ENCODE measurements around the gene MXD1.

Gene MXD1

DNA sequence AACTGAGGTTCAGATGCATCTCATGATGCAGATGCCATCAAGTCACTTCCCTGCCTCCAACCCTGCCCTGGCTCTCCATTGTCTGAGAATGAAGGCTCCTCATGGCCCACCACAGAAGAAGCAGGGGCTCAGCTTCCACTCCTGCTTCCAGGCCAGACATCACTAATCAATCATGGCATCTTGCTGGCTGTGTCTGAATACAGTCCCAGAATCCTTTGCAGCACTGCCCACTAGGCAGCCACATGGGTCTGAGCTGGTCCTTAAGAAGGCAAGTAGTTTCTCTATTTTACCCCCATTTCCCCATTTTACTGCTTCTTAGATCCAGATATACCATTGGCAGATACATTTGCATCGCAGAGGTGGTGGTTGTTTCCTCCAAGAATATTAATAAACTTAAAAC lies 39.2 kb downstream of the MXD1 start:
- DNase-seq: no peak

DNA sequence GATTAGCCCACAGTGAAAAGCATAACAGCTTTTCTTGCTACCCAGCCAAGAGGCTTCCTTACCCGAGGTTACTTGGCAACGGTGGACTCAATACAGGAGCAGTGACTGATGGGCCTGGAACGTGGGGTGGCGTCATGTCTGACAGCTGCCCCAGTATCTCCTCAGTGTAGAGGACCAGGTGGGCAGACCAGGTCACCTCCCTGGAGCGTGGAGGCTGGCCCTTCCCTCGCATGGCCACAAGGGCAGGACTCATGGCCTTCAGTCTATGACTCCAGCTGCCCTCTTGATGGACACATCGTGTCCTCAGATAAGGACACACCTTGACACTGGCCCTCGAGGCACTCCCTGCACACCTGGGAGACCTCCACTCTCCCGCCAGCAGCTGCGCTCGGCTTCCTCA lies 40.1 kb downstream of the MXD1 start:
- DNase-seq: no peak

DNA sequence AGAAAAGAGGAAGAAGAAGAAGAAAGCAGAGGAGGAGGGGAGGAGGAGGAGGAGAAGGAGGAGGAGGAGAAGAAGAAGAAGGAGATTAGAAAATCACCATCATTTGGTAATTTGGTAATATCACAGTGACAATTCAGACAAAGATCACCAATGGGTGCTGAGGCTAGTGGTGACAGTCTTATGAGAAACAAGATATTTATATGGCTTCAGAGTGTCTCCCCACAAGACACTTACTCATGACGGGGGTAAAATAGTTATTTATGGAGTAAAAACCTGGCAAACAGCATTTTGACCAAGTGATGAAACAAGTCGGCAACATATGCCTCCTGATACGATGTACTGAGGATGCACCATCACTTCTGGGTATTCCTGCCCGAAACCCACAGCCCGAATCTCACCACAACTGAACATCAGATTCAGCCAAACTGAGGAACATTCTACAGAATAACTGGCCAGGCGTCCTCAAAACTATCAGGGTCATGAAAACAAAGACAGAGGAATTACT lies 41.6 kb downstream of the MXD1 start:
- no peak for DNase-seq

DNA sequence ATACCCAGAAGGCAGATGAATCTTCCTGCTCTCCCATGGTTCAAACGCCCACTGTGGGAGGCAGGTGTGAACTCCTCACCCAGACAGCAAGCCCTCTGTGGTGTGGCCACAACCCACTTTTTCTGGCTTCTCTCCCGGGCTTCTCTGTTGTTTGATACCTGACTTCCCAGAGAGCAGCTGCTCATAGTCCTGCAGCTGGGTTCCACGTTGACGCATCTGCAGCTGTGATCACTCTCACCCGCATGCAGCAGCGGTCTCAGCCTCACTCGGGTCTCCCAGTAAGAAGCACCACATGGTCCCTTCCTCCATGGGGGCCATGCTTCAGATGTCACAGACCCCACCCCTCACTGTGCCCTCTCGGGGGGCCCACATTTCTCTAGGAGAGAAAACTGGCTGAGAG lies 43.1 kb downstream of the MXD1 start:
- no peak for DNase-seq

DNA sequence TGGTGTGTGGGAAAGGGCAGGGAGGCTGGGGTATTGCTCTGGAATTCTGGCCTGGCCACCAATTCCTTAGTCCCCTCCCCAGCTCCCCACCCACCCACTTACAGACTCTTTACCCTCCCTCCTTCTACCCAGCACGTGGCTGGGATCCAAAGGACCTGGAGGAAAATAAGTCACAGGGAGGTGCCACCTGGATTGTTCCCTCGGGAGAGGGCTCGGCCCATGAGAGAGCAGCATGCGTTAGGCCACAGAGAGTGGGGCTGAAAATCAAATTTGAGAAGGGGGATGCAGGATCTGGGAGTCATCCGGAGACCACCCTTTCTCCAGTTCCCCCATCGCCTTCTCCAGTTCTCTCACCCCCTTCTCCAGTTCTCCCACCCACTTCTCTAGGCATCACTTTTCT lies 43.6 kb downstream of the MXD1 start:
- DNase-seq: no peak

DNA sequence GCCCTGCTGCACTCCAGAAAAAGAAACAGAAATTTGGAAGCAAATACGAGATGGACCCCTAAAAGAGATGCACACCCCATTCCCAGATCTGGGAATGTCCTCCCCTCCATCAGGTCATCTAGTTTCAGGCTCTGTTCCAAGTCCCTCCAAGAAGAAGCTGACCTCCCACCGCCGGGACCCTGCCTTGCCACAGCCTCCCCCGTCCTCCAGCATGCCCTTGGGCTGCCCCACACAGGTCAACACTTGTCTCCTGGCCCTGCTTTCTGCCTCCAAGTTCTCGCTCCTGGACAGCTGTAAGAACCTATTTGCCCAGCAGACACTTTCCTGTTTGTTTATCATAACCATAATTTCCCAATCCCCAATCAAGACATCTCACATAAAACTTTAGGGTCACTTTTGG lies 44.5 kb downstream of the MXD1 start:
- DNase-seq: no peak

DNA sequence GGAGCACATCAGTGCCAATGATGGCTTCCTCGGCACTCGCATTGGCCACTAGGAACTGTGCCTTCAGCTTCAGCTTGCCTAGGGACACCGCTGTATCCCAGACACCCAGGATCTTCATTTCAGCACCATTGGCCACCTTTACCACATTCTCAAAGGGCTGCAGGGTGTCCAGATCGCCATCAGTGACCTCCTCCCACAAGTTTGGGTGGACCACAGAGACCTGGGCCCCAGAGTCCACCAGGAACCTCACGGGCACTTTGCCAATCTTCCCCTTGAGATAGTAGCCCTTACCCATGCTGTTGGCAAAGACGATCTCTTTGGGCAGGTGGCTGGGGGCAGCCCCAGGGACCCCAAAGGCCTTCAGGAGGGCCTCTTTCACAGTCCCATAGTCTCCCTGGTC lies 45.9 kb downstream of the MXD1 start:
- no peak for DNase-seq

DNA sequence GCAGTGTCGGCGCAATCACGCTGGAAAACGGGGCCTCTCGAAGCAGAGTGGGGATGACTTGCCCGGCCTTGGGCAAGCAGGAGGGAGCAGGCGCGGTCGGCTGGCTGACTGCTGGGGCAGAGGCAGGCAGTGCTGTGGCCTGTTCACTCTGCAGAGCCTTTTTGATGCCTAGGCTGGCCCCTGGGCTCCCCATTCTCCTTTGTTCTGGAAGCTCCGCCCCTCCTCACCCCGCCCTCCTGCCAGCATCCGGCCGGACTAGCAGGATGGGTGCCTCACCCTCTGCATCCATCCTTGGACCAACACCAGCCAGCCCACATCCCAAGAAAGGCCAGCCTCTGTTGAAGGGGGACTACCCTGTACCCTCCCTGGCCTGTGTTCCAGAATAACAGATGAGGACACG lies 46.6 kb downstream of the MXD1 start, which contains the start of gene ASPRV1:
Gene ASPRV1 (minus strand): TSS at position 136 of the 400 bp plus-strand sequence. CDS start 195 bp downstream, outside the sequence.
- no peak for DNase-seq

DNA sequence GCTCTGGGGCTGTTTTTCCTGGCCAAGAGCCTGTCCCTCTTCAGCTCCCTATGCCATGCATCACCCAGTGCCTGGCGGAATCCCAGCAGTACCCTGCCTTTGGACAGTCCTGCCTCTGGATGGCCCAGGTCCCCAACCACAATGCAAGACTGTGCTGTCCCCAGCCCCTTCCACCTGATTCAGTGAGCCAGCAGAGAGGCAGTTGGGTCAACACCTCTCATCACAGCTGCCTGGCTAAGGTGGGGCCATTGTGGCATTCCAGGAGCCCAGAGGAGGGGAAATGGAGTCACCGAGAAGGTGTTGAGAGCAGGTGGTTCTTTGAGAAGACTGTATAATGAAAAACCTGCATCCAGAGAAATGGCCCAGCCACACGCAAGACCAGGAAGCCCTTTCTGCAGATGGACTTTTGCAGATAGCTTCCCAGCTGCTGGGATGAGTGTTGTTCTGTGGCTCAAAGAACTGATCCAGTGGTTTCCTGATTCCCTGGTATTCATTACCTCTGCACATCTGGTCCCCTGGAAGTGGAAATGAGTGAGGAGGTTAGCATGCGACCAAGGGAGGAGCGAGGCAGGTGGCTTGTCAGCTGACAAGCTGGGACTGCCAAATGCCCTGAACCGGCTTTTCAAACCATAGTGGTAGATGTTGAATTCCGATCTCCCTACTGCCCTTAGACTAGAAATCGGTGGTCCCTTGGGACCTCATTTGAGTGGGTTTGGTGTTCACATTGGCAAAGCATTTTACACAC lies 48.2 kb downstream of the MXD1 start:
- DNase-seq: no peak

DNA sequence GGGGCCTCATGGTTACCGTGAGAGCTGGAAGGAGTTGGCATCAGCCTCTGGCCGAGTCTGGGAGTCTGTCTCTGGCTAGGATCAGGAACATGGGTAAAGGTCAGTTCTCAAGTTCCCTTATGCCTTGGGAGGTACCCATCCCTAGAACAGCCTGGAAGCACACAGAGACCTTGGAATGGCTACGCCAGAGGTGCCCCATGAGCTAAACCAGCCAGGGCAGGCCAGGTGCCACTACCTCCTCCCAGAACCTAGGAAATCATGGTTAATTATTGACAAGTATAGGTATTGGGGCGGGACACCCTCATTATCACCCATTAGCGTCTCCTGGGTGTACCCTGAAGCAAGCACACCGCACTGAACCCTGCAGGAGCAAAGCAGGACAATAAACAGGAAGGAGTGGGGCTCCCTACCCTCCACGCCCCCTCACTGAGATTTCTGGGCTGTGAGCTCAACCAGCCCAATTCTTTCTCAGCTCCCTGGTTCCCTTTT lies 49.5 kb downstream of the MXD1 start:
- no peak for DNase-seq

DNA sequence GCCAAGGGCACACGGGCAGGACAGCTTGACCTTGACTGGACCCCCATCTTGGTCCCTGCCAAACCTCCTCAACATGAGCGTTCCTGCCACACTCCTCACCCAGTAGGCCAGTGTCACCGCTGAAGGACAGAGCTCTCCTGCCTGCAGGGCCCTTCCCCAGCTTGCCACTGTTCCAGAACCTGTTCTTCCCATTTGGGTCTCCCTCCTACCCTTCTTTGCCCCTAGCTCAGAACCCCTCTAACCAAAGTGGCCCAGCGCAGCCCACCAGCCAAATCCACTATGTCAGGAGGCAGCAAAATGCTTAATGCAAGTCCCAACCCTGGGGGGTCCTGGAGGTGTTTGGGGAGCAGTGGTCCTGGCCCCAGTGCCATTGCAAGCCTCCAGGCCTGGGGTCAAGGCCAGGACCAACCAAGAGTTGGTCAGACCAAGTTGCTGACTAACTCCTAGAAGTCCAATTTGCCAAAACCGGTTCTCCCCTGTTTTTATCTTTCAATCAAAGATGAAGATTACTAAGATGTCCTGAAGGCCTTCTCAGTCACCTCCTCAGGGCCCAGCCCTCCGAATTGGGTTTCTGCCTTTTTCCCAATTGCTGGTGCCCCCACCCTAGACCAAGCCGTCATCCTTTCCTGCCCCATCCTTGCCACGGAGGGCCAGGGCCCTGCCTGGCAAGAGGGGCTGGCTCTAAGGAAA lies 51.0 kb downstream of the MXD1 start:
- DNase-seq: no peak

DNA sequence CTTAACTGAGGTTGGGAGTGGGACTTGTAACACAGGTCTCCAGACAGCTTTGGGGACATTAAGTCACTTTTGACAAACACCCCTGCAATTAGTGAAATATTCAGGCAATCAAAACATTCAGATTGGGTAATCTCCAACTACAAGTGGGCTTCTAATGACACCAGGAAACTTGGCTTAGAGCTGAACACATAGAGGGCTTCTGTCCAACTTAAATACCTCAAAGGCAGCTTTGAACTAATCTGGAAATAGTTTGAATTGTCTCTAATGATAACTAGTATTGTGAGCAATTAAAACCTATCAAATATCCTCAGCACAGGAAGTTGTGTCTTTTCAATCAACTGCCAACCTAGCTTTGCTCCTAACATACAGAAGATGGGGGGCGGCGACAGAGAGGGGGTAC lies 51.6 kb downstream of the MXD1 start:
- no peak for DNase-seq

DNA sequence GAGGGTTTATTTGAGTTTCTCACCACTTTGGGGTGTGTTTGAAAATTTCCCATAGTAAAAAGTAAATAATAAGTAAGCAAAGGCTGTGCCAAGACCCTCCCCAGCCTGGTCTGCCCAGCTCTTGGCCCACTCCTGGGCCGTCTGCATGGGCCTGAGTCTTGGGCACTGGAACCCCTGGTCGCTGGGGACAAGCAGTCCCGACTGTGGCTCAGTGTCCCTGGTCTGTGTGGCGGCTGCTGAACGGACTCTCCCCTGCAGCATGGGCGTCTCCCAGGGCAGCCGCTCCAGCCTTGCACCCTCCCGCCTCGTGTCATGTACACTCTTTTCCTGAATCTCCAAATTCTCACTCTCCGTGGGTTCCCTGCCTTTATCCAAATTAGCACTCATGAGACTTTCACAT lies 53.7 kb downstream of the MXD1 start:
- no peak for DNase-seq

DNA sequence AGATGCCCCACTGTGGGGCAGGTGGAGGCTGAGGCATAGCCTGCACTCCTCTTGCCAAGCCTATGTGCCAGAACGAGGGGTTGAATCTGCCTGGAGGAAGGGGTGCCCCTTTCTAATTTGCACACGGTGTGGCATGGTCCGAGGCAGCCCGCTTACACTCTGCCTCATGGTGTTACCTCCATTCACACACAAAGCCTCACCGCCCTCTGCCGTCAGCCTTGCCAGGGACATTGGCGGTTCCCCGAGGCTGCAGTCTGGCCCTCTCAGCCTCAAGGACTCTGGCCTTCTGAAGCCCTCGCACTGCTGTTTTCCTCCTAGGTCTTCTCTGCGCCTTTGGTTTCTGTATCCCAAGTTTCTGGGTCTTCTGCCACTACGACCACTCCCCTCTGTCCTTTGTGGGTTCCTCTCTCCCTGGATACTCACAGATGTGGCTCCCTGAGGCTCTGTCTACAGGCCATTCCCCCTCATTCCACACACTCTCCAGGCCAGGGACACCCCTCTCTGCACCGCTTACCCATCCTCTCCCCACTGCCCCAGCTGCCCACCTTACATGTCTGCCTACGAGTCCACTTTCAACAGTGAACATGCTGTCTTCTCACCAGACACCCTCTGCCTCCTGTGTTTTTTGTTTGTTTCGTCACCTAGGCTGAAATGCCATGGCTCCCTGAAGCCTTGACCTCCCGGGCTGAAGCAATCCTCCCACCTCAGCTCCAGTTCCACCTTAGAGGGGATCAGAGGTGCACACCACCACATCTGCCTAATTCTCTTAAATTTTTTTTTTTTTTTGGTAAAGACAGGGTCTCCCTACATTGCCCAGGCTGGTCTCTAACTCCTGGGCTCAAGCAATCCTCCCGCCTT lies 54.4 kb downstream of the MXD1 start:
- no peak for DNase-seq

DNA sequence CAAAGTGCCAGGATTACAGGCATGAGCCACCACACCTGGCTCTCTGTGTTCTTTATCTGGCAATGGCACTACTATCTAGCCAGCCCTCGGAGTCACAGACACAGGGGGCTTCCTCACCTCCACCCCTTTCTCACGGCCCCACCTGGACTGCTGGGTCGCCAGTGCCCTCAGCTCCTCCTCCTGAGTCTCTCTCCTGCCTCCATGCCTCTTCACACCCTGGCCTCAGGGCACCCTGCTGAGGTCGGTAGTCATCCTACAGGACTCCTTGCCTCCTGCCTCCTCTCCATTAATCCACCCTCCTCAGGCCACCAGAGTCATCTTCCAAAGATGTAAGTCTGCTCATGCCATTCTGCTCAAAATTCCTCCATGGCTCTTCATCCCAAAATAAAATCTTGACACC lies 55.1 kb downstream of the MXD1 start:
- no peak for DNase-seq

DNA sequence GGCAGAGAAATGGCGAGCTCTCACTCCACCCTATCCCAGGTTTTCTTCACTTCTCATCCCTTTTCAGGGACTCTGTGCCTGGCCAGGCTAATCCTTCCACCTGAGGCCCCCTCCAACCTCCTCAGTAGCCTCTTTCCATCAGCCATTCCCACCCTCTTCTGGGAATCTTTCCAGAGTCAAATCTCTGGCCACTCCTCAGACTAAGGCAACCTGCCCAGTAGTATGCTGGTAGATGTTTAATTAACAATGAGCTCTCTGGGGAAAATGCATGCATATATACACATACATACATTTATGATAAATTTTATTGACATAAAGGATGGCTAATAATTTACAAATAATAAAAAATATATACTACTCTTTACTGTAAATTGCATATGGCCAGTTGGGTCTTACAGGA lies 57.9 kb downstream of the MXD1 start:
- no peak for DNase-seq

DNA sequence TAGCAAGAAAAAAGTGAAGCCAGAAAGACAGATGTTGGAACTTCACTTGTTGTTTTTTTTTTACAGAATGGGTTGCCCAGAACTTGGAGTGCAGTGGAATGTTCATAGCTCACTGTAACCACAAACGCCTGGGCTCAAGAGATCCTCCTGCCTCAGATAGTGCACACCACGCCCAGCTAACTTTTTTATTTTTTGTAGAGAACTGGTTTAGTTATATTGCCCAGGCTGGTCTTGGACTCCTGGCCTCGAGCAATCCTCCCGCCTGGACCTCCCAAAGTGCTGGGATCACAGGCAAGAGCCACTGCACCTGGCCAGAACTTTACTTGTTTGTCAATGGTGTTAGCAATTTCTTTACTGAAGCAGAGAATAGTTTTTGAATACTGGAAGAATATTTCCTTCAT lies 58.4 kb downstream of the MXD1 start:
- peak; percentile 23 for DNase-seq

DNA sequence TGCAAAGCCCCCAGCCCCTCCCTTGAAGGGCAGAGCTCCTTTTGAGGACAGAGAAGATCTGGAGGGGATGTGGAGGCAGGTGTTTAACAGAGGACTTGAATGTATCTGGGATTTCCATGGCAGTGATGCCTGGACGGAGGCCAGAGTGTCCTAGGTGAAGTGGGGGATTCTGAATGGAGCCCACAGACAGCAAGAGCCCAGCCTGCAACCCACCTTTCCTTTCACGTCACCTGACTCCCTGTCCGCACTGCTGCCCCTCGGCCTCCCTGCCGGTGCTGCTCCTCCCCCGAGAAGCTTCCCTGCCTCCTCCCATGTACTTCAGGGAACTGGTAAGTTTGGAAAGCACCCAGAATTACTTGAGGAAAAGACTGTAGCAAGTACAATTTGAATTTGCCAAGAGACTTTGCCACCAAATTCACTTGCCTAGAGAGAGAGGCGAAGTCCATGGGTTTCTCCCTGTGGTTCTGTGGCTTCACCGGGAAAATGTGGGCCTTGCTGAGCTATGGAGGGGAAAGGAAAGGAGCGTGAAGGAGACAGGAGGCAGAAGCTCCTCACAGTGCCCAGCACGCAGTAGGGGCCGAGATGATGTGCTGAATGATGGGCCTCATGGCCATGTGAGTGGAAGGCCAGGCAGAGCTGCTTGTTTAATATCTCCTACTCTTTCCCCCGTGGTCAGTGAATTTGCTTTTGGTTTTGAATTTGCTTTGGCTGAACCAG lies 60.4 kb downstream of the MXD1 start:
- no peak for DNase-seq

DNA sequence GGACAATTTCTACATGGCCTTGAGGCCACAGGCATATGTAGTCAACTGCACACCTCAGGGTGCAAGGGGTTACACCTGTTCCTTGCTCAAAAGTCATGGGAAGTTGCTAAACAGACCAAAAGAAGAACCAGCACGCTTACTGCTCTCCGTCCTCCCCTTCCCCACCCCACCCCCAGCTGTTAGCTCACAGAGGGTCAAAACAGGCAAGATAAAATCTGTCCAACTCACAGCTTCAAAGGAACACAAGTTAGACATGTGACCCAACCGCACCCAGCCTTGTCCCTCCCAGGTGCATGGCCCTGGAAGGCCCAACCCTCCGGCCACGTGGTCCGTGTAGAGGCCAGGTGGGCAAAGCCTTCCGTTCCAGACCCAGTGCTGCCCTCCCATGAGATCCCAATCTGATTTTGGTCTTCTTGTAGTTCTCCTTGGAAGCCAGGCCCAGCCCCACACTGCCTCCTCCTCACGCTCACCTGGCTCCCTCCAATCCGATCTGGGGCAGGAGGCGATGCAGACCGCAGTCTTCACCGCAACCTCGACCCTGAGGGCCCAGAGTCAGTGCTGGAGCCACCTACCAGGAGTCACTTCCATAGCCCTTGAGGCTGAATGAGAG lies 61.0 kb downstream of the MXD1 start:
- no peak for DNase-seq

DNA sequence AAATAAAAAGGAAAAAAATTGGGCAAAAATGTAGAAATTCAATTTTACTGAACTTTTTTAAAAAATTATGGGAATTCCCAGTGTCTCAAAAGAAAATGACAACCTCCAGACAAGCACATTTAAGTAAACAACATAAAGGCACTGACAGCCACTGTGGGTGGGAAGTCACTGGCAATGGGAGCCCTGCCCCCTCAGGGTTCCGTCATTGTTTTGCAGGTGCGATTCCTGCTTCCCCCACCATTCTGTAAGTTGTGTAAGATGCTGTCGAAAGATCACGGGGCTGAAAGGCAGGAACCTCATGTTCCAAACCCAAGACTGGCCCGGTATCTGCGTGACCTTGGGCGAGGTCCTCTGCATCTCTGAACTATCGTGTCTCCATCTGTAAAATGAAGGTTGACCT lies 62.3 kb downstream of the MXD1 start:
- DNase-seq: no peak

DNA sequence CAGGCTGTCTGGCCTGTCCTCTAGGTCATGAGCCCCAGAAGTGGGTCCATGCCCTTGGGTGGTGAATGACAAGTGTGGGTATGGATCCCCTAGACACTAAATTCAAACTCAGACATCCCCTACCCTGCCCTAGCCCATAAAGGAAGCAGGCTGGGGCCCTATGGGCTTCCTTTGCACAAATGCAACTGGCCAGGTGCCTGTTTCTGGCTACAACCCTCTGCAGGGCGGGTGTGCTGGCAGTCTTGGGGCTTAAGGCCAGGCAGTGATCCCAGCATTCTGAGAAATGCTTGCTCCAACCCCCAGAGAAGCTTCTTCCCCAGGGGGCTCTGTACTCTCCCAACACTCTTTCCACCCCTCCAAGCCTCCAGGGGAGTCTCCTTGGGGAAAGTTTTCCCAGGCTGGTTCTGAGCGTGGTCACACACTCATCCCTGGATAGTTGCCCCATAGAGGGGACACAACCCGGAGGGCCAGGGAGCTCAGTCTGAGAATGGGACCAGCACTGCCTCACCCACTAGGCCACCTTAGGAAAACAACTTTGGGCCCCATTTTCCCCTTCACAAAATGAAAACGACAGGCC lies 63.1 kb downstream of the MXD1 start:
- no peak for DNase-seq

Measured in fibroblast of skin of back (primary cell).